ENCODE measurements around the gene CCL25. TPM values are rescaled to one million over a fixed set of nuclear protein-coding genes. Genes with fewer than 3 reads are reported as not detected.

Gene CCL25
- total and polyA plus RNA-seq, 2 experiments from 2014 or later = 0.52 to 0.73 TPM

- H3K27ac Mint-ChIP-seq = no peak overlapping the region
- H3K36me3 Mint-ChIP-seq (ENCODE audit: low read depth) = peaks cover 65% of the 10 kb centered on the region
- TF ChIP-seq ZNF331 (CRISPR knock-in tag; IDR thresholded peaks at IDR 0.05; ENCODE audit: low read depth) = no peak
- no peak for TF ChIP-seq STAT1 (IDR thresholded peaks at IDR 0.05; ENCODE audit: unreplicated experiment)
- TF ChIP-seq EZH2phosphoT487 (IDR thresholded peaks at IDR 0.05; ENCODE audit: unreplicated experiment) = no peak
- TF ChIP-seq ZNF462 (CRISPR knock-in tag; IDR thresholded peaks at IDR 0.05) = no peak
- TF ChIP-seq NANOG (IDR thresholded peaks at IDR 0.05; ENCODE audit: borderline replicate concordance) = no peak
- no peak for TF ChIP-seq ZNF114 (CRISPR knock-in tag; IDR thresholded peaks at IDR 0.05)
- TF ChIP-seq ETS1 (IDR thresholded peaks at IDR 0.05) = no peak
- no peak for TF ChIP-seq POLR2AphosphoS5 (IDR thresholded peaks at IDR 0.05; ENCODE audit: low read depth)
- no peak for TF ChIP-seq EZH2 (IDR thresholded peaks at IDR 0.05; ENCODE audit: low read depth, unreplicated experiment)
- TF ChIP-seq REST (IDR thresholded peaks at IDR 0.05; ENCODE audit: unreplicated experiment) = no peak
- TF ChIP-seq CREB1 (CRISPR knock-in tag; IDR thresholded peaks at IDR 0.05; ENCODE audit: low read depth) = no peak
- no peak for TF ChIP-seq JUNB (IDR thresholded peaks at IDR 0.05; ENCODE audit: unreplicated experiment)
- TF ChIP-seq CTCF (conservative IDR thresholded peaks at IDR 0.05; ENCODE audit: low read depth in 2 of 2) = no peak
- Histone ChIP-seq H3K27me3 (ENCODE audit: insufficient read depth) (no peaks in the 10 kb centered on the region), H3K36me3 (ENCODE audit: insufficient read depth) (peaks cover 17% of the 10 kb centered on the region), H3K4me2 (no peak overlapping the region), H3K27ac (ENCODE audit: low read depth) (no peak overlapping the region), H3F3A (replicated peaks; ENCODE audit: low read depth) (no peaks in the 10 kb centered on the region), H3K4me3 (no peak overlapping the region), H2AFZ (no peak overlapping the region), H3K9me2 (ENCODE audit: insufficient read depth) (no peaks in the 10 kb centered on the region), H3K79me2 (replicated peaks; ENCODE audit: insufficient read depth) (no peaks in the 10 kb centered on the region), H3K4me1 (ENCODE audit: insufficient read depth) (no peaks in the 10 kb centered on the region), H4K20me1 (replicated peaks; ENCODE audit: insufficient read depth) (no peaks in the 10 kb centered on the region)
- no peaks in the 10 kb centered on the region for H3K4me1 Mint-ChIP-seq
- H3K4me3 Mint-ChIP-seq = no peak overlapping the region
- peaks cover 2% of the 10 kb centered on the region for H3K27me3 Mint-ChIP-seq (ENCODE audit: insufficient read depth, low read depth, poor library complexity)
- peaks cover 24% of the 10 kb centered on the region for H3K9me3 Mint-ChIP-seq
- DNase-seq (ENCODE audit: low spot score) = no peak
- no peak for ATAC-seq
Observed at GRCh38 chr19:8095354-8095886, 42.9 kb downstream of the CCL25 start.
